ENCODE results near the gene FIG4.

GRCh38 chr6:109807881-109808280 is 116.8 kb downstream of the FIG4 start:
- TF ChIP-seq CTCF (conservative IDR thresholded peaks at IDR 0.05 in 1 of 2, IDR thresholded peaks at IDR 0.05 in 1 of 2; ENCODE audit: low read depth in 1 of 2, low read length in 2 of 2), result no peak
- no peak for TF ChIP-seq EZH2 (IDR thresholded peaks at IDR 0.05; ENCODE audit: low read length, missing control alignments)
